GM21576 (cell line): ENCODE measurements around the gene SNX17.
"Not testable (repeated sequence)": the region's sequence is repeated elsewhere in the genome, so short reads cannot be mapped to it uniquely, and the experiment has no call there.

Source experiments
- ATAC-seq: cut with Tn5 transposase; IDR thresholded peaks from one replicate; pipeline ENCODE4 v1.9.1; 2021; ENCODE audit warnings: mild to moderate bottlenecking, moderate library complexity; ENCODE audit not compliant: unreplicated experiment

Gene SNX17, protein sequence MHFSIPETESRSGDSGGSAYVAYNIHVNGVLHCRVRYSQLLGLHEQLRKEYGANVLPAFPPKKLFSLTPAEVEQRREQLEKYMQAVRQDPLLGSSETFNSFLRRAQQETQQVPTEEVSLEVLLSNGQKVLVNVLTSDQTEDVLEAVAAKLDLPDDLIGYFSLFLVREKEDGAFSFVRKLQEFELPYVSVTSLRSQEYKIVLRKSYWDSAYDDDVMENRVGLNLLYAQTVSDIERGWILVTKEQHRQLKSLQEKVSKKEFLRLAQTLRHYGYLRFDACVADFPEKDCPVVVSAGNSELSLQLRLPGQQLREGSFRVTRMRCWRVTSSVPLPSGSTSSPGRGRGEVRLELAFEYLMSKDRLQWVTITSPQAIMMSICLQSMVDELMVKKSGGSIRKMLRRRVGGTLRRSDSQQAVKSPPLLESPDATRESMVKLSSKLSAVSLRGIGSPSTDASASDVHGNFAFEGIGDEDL

DNA sequence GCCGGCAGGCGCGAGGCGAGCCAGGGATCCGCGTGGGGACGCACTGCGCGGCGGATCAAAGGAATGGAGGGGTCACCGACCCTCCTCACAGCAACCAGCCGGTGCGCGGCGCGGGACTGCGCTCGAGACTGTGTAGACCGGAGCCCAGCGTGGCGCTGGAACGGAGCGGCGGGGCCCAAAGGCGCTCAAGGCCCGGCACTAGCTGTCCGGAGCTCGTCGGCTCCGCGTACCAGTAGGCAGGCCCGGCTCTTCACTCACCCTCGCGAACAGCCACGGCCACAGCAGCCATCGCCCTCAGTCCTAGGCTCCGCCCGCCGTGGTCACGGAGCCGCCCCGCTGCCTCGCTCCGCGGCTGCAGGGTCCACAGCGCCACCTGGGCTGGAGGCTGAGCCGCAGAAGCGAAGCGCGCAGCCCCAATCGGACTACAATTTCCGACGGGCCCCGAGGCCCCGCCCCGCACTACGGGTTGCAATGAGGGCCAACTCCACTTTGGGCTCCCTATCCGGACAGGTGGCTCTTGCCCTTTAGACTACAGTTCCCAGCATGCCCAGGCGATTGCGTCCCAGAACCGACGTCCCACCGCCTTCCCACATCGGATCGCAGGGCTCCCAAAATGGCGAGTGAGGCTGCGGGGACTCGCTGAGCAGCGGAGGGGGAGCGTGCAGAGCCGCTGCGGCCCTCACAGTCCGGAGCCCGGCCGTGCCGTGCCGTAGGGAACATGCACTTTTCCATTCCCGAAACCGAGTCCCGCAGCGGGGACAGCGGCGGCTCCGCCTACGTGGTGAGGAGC lies at the start of gene SNX17, which contains the start of gene EIF2B4:
Gene SNX17 (plus strand): TSS at position 591 of the 790 bp plus-strand sequence. CDS start 128 bp downstream, at position 719.
Gene EIF2B4 (minus strand): TSS at position 313 of the 790 bp plus-strand sequence. CDS start 24 bp downstream, at position 289.
- peak; percentile 85 for ATAC-seq

DNA sequence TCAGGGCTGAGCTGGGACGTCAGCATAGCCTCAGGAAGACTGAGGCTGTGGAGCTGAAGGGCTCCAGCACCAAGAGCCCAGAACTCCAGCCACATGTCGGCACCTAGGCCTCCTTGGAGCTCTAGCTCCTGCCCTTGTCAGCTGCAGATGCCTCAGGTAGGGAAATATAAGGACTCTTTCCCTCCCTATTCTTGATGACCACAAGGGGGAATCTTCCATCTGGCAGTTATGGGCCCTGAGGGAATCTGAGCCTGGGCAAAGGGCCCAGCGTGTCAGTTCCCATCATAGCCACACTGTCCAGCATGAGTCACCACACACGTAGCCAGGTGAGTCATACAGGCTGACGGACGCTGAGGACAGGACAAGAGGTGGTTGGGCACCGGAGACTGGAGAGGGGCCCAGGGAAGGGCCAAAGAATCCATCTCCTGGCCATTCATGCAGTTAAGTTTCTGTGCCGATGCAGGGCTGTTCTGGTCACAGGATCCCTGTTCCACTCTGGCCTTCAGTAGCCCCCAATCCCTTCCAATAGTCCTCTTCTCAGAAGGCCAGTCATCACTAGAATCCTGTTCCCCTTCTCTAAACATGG lies 49.4 kb upstream of the SNX17 start:
- ATAC-seq: no peak

DNA sequence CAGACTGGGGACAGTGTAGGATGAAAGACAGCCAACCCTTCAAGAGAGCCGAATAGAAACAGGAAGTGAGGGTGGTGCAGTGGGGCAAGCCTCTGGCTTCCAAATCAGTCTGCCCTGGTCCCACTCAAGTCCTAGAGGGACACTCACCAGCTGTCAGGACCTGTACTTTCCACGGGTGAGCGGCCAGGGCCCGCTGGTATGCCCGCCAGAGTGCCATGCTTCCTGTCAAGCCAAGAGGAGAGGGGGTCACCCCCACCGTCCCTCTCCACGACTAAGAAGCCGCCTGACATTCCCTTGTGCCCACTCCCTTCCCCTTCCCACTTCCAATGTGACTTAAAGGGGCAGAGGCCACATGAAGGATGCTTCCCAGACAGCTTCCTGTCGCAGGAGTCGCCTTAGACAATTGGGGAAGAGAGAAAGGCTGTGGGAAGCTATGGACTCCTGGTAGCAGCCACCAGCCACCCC lies 48.1 kb upstream of the SNX17 start:
- no peak for ATAC-seq

DNA sequence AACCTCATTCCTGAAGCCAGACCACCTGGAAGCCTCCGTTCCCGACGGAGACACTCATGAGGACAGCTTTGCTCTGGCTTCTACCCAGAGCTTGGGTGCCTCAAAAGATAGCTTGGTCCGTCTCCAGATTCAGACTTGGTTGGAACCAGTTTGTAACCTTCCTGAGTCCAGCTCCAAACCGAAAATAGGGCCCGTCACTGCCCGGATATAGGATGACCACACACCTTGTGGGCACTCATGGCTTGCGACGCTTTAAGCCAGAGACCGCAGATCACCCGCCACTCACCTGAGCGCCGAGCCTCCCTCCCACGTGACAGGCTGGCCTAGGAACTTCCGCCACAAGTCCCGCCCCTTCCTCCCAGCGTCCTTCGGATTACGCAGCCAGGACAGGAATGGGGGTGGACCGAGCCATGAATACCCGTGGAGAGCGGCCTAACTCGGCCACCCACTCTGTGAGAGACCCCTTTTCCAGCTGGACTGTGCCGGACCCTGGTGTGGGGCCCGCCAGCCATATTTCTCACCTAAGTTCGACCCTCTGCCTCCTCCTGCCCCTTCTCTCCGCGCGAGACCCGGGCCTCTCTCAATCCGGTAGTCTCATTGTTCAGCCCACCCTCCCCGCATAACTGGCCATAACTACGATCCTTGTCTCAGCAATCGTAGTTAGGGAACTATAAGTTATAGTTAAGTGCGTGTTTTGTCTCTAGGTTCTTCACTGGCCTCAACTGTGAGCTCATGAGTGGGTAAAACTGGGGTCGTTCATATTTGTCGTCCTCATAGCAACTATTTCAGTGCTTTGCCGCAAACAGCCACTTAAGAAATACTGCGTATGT lies 47.4 kb upstream of the SNX17 start, which contains the start of gene MPV17:
Gene MPV17 (minus strand): TSS at position 332 of the 830 bp plus-strand sequence. CDS start 580 bp downstream, outside the sequence.
- ATAC-seq: peak; percentile 90

DNA sequence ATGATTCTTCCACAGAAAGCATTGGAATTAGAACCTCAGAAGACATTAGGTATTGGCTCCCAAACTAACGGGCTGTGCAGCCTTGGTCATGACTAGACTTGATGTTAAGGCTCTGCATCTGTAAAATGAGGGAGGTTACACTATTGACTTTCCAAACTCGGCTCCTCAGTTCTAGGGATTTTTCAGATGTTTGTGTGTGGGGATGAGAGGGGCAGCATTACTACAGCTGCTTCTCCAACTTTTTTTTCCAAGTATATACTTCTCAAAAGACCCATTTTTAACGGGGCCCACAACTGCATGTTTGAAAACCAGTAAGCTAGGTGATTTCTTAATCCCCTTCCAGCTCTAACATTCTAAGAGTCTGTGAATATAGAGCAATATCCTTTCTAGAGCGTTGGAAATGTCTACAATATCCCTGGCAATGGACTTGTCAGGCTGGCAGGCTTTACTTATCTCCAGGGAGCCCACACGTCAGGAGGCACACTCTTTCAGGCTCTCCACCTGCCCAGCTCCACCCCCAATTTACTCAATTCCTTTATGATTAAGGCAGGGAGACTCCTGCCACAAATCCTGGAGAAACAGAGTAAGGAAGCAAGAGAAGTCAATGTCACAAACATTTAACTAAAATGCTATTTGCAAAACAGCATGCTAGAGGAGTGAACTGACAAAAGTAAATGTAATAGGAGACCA lies 46.7 kb upstream of the SNX17 start:
- no peak for ATAC-seq

DNA sequence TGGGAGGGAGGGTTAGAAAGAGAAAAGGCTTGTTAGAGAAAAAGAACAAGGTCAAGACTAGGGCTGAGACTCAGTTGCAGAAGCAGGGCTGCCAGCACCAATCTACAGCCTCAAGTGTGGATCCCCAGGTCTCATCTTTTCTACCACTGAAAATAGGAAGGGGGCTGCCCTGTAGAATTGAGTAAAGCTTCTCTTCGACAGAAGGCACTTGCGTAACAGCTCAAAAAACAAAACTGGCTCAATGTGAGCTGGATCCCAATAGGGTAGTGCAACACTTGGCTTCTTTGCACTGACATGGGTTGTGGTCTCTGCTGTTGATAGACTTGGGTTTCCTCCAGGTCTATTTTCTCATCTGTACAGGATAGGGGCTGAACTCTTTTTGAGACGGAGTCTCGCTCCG lies 45.7 kb upstream of the SNX17 start:
- ATAC-seq: no peak

DNA sequence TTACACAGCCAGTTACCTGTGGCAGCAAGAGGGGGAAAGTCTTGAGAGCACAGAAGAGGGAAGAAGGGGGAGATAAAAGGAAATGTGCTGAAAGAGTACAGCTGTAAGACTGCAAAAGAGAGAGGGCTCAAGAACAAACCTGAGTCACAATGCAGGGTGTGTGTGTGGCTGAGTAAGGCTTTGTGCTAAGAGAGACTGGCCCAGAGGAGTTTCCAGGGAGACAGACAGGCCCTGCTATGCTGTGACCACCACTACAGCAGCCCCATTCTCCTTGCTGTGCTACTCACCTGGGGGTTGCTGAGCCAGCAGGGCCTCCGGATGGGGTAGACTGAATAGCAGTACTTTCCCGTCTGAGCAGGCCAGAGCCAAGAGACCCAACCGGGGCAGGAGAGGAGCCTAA lies 35.1 kb upstream of the SNX17 start:
- no peak for ATAC-seq

DNA sequence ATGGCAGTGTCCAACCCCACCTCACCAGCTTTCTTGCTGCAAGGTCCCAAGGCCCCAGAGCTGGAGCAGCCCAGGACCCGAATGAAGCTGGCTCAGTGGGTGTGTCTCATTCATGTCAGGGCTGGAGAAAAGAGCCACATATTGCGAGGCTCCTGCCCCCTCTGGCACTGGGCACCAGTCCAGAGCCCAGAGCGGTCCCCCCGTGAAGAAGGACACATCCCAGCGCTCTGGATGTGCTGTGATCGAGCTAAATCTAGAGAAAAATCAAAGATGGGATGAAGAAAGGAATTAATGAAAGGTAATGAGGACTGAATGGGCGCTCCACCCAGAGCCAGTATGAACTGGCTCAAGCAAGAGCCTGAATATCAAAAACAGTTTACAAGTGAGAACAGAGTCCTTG lies 34.2 kb upstream of the SNX17 start:
- no peak for ATAC-seq

DNA sequence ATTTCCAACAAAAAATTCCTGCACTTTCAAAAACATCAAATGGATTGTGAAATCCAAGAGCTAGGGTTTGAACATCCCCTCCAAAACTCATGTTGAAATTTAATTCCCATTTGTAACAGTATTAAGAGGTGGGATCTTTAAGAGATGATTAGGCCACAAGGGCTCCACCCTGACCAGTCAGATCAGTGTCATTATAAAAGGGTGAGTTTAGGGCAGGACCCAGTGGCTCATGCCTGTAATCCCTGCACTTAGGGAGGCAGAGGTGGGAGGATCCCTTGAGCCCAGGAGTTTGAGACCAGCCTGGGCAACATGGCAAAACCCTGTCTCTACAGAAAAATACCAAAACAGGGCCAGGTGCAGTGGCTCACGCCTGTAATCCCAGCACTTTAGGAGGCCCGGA lies 22.8 kb upstream of the SNX17 start:
- ATAC-seq: no peak

DNA sequence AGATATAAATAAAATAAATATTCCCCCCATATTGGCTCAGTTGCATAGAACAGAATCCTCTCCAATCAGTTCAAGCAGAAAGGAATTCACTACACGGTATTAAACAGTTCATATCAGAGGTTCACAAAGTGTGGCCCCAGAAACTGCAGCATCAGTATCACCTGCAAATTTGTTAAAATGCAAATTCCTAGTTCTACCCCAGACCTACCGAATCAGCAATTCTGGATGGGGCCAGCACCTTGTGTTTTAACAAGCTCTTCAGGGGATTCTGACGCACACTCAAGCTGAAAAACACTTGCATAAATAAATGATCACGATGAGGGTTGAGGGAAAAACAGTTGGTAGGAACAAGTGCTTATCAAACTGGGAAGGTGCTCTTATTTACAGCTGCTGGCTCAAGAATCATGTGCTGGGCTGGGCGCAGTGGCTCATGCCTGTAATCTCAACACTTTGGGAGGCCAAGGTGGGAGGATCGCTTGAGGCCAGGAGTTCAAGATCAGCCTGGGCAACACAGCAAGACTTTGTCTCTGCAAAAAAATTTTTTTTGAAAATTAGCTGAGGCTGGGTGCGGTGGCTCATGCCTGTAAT lies 20.2 kb upstream of the SNX17 start:
- no peak for ATAC-seq

DNA sequence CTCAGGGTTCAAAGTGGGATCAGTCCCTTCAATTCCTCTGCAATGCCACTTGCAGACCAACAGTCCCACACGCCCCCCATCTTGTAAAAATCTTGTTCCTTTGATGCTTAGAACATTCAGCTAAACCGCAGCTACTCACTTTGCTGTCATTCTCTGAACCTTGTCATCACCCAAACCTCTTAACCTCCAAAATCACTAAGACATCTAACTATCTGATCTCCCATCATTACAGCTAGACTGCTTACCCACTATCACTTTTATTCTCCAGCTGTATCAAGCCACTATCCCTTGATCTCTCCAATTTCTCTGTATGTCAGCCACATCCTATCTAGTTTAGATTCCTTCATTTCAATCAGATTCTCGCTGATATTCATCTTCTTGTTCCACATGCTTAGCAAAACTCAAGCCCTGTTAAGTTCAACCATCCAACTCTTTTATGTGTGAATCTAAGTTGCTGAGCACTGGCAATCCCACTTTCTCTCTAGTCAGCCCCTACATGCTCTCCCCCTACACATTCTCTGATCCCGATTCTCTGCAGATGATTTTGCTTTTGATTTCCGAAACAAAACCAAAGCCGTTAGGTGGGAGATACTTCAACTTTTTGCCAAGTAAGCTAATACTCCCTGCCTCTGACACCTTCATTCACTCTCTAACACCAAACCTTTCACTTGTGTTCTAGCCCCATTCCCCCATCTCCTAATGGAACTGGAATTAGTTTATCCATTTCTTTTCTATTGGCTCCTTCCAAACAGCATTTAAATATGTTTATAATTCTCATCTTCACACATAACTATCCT lies 18.4 kb upstream of the SNX17 start:
- no peak for ATAC-seq

DNA sequence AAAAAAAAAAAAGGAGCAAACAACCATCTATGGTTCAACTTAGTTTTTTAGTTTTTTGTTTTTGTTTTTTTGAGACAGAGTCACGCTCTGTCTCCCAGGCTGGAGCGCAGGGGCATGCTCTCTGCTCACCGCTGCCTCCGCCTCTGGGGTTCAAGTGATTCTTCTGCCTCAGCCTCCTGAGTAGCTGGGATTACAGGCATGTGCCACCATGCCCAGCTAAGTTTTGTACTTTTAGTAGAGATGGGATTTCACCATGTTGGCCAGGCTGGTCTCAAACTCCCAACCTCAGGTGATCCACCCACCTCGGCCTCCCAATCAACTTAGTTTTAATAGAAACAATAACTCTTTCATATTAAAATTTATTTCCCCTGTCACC lies 17.0 kb upstream of the SNX17 start:
- ATAC-seq: not testable (repeated sequence)

DNA sequence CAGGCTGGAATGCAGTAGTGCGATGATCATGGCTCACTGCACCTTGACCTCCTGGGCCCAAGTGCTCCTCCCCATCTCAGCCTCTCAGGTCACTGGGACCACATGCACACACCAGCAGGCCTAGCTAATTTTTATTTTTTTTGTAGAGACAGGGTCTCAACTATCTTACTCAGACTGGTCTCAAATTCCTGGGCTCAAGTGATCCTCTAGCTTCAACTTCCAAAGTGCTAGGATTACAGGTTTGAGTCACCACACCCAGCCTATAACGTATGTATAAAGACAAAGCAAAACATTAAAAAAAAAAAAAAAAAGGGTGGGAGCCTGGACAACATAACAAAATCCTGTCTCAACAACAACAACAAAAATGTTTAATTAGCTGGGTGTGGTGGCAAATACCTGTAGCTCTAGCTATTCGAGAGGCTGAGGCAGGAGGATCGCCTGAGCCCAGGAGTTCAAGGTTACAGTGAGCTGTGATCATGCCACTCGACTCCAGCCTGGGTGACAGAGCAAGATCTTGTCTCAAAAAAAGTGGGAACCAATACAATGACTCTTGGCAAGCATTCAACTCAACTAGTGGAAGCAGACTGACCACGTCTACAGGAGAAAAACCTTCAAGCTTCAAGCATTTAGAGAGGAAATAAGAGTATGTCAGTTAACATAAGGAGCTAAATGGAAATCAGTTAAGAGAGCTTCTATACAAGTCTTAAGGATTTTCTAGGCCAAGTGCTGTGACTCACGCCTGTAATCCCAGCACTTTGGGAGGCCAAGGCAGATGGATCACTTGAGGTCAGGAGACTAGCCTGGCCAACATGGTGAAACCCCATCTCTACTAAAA lies 16.4 kb upstream of the SNX17 start:
- no peak for ATAC-seq

DNA sequence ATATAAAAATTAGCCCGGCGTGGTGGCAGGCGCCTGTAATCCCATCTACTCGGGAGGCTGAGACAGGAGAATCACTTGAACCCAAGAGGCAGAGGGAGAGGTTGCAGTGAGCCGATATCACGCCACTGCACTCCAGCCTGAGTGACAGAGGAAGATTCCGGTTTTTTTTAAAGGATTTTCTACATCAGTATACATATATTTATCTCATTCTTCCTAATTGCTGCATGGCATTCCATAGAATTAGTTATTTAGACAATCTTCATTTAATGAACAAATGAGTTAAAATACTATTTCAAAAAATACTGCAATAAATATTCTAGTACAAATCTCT lies 15.9 kb upstream of the SNX17 start:
- ATAC-seq: no peak

DNA sequence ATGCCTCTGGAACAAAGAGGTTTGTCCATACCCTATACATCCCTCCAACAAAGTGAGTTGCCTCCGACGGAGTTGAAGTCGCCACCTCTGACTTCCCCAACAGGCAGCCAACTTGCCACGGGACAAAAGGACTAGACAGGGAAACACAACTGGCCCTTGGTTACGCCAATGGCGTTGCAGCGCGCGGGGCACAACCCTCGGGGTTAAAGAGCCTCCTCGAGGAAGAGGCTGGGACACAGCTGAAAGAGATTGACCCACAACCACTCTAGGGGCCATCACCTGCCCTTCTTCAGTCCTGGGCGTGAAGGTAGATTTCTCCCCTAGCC lies 14.4 kb upstream of the SNX17 start:
- peak; percentile 27 for ATAC-seq

DNA sequence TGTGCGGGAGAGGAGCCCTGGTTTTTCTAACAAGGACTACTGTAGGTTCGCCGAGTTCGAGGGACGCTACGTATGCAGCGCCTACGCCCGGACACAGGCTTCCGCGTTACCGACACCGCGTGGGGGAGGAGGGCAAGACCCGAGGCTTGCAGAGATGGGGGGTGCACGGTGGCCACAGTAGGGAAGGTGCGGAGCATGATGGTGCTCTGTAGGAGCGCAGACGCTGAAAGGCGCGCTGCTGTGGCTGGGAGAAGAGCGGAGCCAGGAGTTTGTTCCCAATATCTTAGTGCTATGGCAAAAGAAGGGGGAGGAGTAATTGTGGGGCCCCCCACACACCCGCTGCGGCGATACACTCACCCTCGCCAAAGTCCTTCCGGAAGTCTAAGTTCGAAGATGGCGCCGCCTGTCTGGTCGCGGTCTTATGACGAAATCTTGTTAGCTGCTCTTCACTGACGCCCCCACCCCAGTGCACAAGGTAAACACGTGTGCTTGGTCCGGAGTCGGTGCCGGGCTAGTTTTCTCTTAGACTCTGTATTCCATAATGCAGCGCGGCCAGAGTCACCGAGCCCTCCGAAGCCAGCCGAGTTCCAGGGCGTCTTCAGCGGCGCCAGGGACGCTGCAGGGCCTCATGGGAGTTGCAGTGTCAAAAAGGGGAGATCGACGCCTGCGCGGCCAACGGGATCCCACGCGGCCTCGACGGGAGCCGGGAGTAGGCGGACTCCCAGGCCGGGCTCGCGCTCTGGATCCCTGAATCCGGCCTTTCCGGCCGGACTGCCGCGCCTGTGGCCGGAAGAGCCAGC lies 13.8 kb upstream of the SNX17 start, which contains the start of gene GTF3C2:
Gene GTF3C2 (minus strand): TSS at position 383 of the 800 bp plus-strand sequence. CDS start 13,210 bp downstream, outside the sequence.
- ATAC-seq: peak; percentile 75
